Cerebellar nuclear complex (tissue), 1 donor: ENCODE measurements around the gene NOTCH3.

Experiments used
- DNase-seq, 2 experiments: peaks; one replicate each; lab custom pipeline; 2025; lab: John Stamatoyannopoulos, UW

NOTCH3 gene

GRCh38 chr19:15200553-15201364, at the start of gene NOTCH3:
NOTCH3 (minus strand) TSS chr19:15200995; CDS start chr19:15200905, 90 bp downstream.
- no peak for DNase-seq

- no peak for DNase-seq
Measured at GRCh38 chr19:15250640-15250993, 49.8 kb upstream of the NOTCH3 start.

GRCh38 chr19:15249972-15250639, 49.3 kb upstream of the NOTCH3 start:
- no peak for DNase-seq

- DNase-seq = no peak
Measured at GRCh38 chr19:15249528-15249874, 48.7 kb upstream of the NOTCH3 start.

GRCh38 chr19:15248648-15249527, 48.1 kb upstream of the NOTCH3 start:
- no peak for DNase-seq

GRCh38 chr19:15248106-15248505, 47.3 kb upstream of the NOTCH3 start:
- DNase-seq = no peak

- no peak for DNase-seq
Measured at GRCh38 chr19:15247107-15248014, 46.6 kb upstream of the NOTCH3 start.

- DNase-seq = no peak
Measured at GRCh38 chr19:15246198-15246481, 45.3 kb upstream of the NOTCH3 start.

GRCh38 chr19:15245370-15246197, 44.8 kb upstream of the NOTCH3 start:
- no peak for DNase-seq

GRCh38 chr19:15244808-15245207, 44.0 kb upstream of the NOTCH3 start:
- no peak for DNase-seq

GRCh38 chr19:15244106-15244803, 43.5 kb upstream of the NOTCH3 start:
- DNase-seq = no peak

GRCh38 chr19:15243236-15243957, 42.6 kb upstream of the NOTCH3 start:
- no peak for DNase-seq

- no peak for DNase-seq
Measured at GRCh38 chr19:15241259-15241910, 40.6 kb upstream of the NOTCH3 start.

GRCh38 chr19:15240515-15240914, 39.7 kb upstream of the NOTCH3 start:
- no peak for DNase-seq

GRCh38 chr19:15239337-15239949, 38.6 kb upstream of the NOTCH3 start:
- no peak for DNase-seq

GRCh38 chr19:15238639-15239155, 37.9 kb upstream of the NOTCH3 start:
- no peak for DNase-seq

GRCh38 chr19:15237759-15238638, 37.2 kb upstream of the NOTCH3 start:
- no peak for DNase-seq
